PC-3 (cell line): Measurements from ENCODE around the gene ZBTB7B.

Source experiments
- CTCF ChIP-seq: fragments of 300-600 bp; sonication (generic); conservative IDR thresholded peaks from 2 replicates; pipeline ENCODE4 v1.5.1; 2017; ENCODE audit warnings: antibody characterized with exemption, low read depth, mild to moderate bottlenecking, low read length
- EZH2 ChIP-seq: fragments of 300-600 bp; sonication (generic); IDR thresholded peaks from one replicate; pipeline ENCODE4 v1.6.1; 2017; ENCODE audit warnings: antibody characterized with exemption, mild to moderate bottlenecking, low read length; ENCODE audit not compliant: unreplicated experiment

DNA sequence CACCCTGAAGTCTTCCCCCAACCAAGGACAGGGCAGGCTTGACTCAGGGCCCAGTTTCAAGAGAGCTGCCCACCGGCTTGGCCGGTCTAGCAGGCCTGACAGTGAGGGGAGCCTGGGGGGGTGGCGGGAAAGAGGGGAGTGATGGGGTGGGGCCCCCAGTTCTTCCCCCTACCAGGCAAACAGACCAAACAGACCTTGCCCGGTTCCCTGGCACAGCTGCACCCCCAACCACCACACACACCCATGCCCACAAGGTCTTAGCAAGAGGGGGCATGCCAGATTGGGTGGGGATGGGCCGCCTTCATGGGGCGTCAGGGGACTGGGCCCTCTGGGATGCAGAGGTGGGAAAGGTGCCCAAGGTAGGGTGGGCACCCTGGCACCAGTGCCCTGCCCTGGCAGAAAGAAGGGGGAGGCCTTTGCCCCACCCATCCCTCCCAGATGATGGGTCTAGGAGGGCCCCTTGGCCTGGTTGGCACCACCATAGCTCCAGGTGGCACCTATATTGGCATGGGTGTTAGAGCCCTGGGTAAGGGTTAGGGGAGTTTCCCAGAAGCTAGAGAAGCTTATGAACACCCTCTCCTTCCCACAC, 8.9 kb downstream of the ZBTB7B start:
- TF ChIP-seq CTCF (no peak), EZH2 (no peak)
